A673 (cell line): Measurements from ENCODE around the gene TTC12. TPM values are rescaled to one million over a fixed set of nuclear protein-coding genes. Genes with fewer than 3 reads are reported as not detected.

ENCODE experiments used
- BruUV-seq: library from RNA; stranded (reverse); fragments of 400-500 nt; replicated peaks from 2 replicates; lab custom pipeline; 2021; lab: Mats Ljungman, UMichigan
- CTCF ChIA-PET: fragments of 300-600 bp; sonication (Branson Sonifier 250); formaldehyde crosslinking; loops from one replicate; lab custom pipeline; 2022; ENCODE audit warnings: antibody characterized with exemption; lab: Charles Lee
- POLR2A ChIA-PET: fragments of 300-600 bp; sonication (Branson Sonifier 250); formaldehyde crosslinking; loops from one replicate; lab custom pipeline; 2022; ENCODE audit warnings: antibody characterized with exemption; ENCODE audit not compliant: low non-redundant PET; lab: Charles Lee
- DNase-seq: peaks from one replicate; pipeline ENCODE4 v3.0.0-alpha.2; 2015; ENCODE audit warnings: low spot score
- H3K27ac ChIP-seq: fragments of 200-600 bp; sonication (generic); 2 replicates; pipeline ENCODE4 v1.5.1; 2016; ENCODE audit warnings: mixed run types, low read depth, mild to moderate bottlenecking, mixed read lengths, antibody characterized with exemption, low read length; ENCODE audit not compliant: poor library complexity, severe bottlenecking
- H3K27me3 ChIP-seq: fragments of 200-600 bp; sonication (generic); replicated peaks from 2 replicates; pipeline ENCODE4 v1.6.1; 2017; ENCODE audit warnings: mixed run types, low read depth, mild to moderate bottlenecking, mixed read lengths, antibody characterized with exemption, low read length; ENCODE audit not compliant: insufficient read depth, poor library complexity
- H3K36me3 ChIP-seq: fragments of 200-600 bp; sonication (generic); 2 replicates; pipeline ENCODE4 v1.6.1; 2016; ENCODE audit warnings: mixed run types, mild to moderate bottlenecking, mixed read lengths, antibody characterized with exemption, low read length; ENCODE audit not compliant: insufficient read depth, poor library complexity, severe bottlenecking
- H3K4me1 ChIP-seq: fragments of 200-600 bp; sonication (generic); 2 replicates; pipeline ENCODE4 v1.6.1; 2017; ENCODE audit warnings: mixed run types, mild to moderate bottlenecking, mixed read lengths, antibody characterized with exemption, low read length; ENCODE audit not compliant: insufficient read depth, poor library complexity, severe bottlenecking
- H3K4me3 ChIP-seq: fragments of 200-600 bp; sonication (generic); 2 replicates; pipeline ENCODE4 v1.5.1; 2016; ENCODE audit warnings: low read depth, mixed run types, mild to moderate bottlenecking, mixed read lengths, low read length; ENCODE audit not compliant: poor library complexity, severe bottlenecking
- H3K9me3 ChIP-seq: fragments of 200-600 bp; sonication (generic); 2 replicates; pipeline ENCODE4 v1.6.1; 2016; ENCODE audit warnings: mixed run types, low read depth, mild to moderate bottlenecking, mixed read lengths, antibody characterized with exemption, low read length; ENCODE audit not compliant: poor library complexity, severe bottlenecking
- EZH2 ChIP-seq: fragments of 200-600 bp; sonication (generic); IDR thresholded peaks from 2 replicates; pipeline ENCODE4 v1.6.1; 2017; ENCODE audit warnings: borderline replicate concordance, low read depth, mild to moderate bottlenecking, mixed read lengths, antibody characterized with exemption, low read length; ENCODE audit not compliant: poor library complexity, severe bottlenecking
- intact Hi-C: fragments of 100-400 bp; cut with micrococcal nuclease; formaldehyde crosslinking; loops from one replicate; pipeline ENCODE4 v1.10.0; 2022; ENCODE audit not compliant: unreplicated experiment
- total RNA-seq: library from RNA; stranded (reverse); gene quantifications from 2 replicates; pipeline ENCODE4 v1.2.3, GENCODE V29; 2021
- TF ChIP-seq, protein P1 (sequence below): fragments of 300-800, 200-600 bp; sonication (generic); conservative IDR thresholded peaks from 2 replicates; pipeline ENCODE4 v1.5.1; 2017; ENCODE audit warnings: low read depth, mild to moderate bottlenecking, antibody characterized with exemption, low read length, moderate library complexity, mixed read lengths

TTC12 gene
- total RNA-seq, 1 experiment from 2014 or later: not detected

DNA sequence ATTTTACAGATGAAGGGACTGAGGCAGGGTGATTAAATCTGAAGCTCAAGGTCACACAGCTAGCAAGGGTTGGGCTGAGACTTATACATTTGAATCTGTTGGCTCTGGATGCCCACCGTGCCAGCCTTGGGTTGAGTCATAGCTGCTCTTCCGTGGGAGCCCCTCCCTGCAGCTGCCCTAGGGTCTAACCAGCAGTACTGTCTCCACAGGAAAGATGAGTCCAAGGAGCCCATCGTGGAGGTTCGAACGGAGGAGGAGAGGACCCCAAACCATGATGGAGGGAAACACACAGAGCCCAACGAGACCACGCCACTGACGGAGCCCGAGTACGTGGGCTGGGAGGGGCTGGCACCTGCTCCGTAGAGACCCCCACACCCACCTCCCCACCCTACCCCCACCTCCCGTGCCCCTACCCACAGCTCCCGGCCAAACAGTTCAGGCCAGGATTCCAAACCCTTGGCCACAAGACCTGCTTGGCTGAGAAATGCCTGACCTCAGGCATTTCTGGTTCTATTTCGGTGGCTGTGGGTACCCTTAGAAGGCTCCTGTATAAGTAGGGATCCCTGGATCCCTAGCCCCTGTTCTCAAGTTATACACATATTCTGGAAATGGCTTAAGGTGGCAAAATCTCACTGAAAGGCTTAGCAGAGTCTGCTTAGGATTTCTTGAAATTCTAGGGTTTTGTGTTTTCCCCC is 42.7 kb upstream of the TTC12 start:
- Histone ChIP-seq H3K27me3 (no peaks in the 10 kb centered on the region), H3K9me3 (no peaks in the 10 kb centered on the region), H3K36me3 (no peaks in the 10 kb centered on the region), H3K4me1 (no peaks in the 10 kb centered on the region), H3K4me3 (no peak overlapping the region), H3K27ac (no peak overlapping the region)
- no peak for DNase-seq
- POLR2A ChIA-PET: no interaction called here
- TF ChIP-seq EZH2: no peak
- TF ChIP-seq, protein P1, sequence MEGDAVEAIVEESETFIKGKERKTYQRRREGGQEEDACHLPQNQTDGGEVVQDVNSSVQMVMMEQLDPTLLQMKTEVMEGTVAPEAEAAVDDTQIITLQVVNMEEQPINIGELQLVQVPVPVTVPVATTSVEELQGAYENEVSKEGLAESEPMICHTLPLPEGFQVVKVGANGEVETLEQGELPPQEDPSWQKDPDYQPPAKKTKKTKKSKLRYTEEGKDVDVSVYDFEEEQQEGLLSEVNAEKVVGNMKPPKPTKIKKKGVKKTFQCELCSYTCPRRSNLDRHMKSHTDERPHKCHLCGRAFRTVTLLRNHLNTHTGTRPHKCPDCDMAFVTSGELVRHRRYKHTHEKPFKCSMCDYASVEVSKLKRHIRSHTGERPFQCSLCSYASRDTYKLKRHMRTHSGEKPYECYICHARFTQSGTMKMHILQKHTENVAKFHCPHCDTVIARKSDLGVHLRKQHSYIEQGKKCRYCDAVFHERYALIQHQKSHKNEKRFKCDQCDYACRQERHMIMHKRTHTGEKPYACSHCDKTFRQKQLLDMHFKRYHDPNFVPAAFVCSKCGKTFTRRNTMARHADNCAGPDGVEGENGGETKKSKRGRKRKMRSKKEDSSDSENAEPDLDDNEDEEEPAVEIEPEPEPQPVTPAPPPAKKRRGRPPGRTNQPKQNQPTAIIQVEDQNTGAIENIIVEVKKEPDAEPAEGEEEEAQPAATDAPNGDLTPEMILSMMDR: no peak
- no TSS peak for BruUV-seq
- intact Hi-C loops: no loop called here
- CTCF ChIA-PET: interaction anchor here (1.1 kb wide), 1 partner anchor 9 kb away, joined by 3 read pairs; no protein-coding TSS in a partner anchor

DNA sequence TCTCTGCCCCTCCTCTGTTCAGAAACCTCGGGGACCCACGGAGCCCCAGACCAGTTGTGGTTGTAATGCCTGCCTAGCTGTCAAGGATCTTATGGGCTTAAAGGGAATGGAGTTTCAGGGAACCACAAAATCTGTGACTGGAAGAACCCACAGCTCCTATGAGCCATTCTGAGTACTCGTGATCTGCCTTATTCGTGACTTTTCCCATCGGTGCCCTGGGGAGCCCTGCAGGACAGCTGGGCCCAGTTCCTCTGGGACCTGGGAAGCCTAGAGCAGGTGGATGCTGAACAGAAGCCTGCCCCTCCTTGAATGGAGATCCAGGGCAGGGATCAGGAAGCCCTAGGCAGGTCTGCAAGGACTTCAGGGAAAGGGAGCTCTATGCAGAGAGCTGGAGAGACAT is 42.1 kb upstream of the TTC12 start:
- H3K36me3 ChIP-seq: no peaks in the 10 kb centered on the region
- no peaks in the 10 kb centered on the region for H3K27me3 ChIP-seq
- no peak for TF ChIP-seq EZH2
- TF ChIP-seq, protein P1: no peak
- H3K4me3 ChIP-seq: no peak overlapping the region
- BruUV-seq: no TSS peak
- ChIA-PET CTCF (interaction anchor here (1.1 kb wide), 1 partner anchor 9 kb away, joined by 3 read pairs; no protein-coding TSS in a partner anchor), POLR2A (no interaction called here)
- no peaks in the 10 kb centered on the region for H3K4me1 ChIP-seq
- intact Hi-C loops: no loop called here
- no peak overlapping the region for H3K27ac ChIP-seq
- no peak for DNase-seq
- no peaks in the 10 kb centered on the region for H3K9me3 ChIP-seq

GRCh38 chr11:113272927-113273615 is 41.3 kb upstream of the TTC12 start:
- H3K4me3 ChIP-seq: no peak overlapping the region
- TF ChIP-seq, protein P1: no peak
- TF ChIP-seq EZH2: no peak
- H3K4me1 ChIP-seq: no peaks in the 10 kb centered on the region
- DNase-seq: no peak
- H3K9me3 ChIP-seq: no peaks in the 10 kb centered on the region
- ChIA-PET POLR2A (no interaction called here), CTCF (interaction anchor here (0.5 to 1.1 kb wide), 2 partner anchors 10 to 105 kb away, joined by 3 to 6 read pairs; no protein-coding TSS in a partner anchor)
- no peaks in the 10 kb centered on the region for H3K27me3 ChIP-seq
- no peaks in the 10 kb centered on the region for H3K36me3 ChIP-seq
- intact Hi-C loops: no loop called here
- no TSS peak for BruUV-seq
- no peak overlapping the region for H3K27ac ChIP-seq
